ENCODE measurements around the gene TDRD3.
"Not testable (repeated sequence)": the region's sequence is repeated elsewhere in the genome, so short reads cannot be mapped to it uniquely, and the experiment has no call there.

Gene TDRD3

DNA sequence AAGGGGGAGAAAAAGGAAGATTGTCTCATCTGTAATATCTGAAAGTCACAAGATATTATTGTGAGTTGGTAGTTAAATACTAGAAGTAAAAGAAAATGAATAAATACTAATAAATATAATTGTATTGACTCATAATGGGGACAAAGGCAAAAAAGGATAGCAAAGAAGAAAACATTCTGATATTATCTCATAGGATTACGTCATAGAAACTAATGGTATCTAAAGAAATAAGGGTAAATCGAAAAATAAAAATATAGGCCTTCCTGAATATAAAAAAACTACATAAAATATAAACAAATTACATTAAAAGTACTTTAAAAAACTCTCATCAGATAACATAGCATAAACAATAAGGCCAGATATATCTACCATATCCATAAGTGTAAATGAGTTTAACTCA lies 38.6 kb upstream of the TDRD3 start:
- Histone ChIP-seq H3K9ac (ENCODE audit: insufficient read length) (no peak overlapping the region), H3K36me3 (ENCODE audit: insufficient read depth, low read length) (no peaks in the 10 kb centered on the region), H3K9me3 (ENCODE audit: low read depth, low read length) (no peaks in the 10 kb centered on the region), H3K27ac (no peak overlapping the region), H3K4me3 (no peak overlapping the region)
- no peak for DNase-seq (ENCODE audit: low read depth, low spot score)
- TF ChIP-seq FOXP2 (optimal IDR thresholded peaks at IDR 0.05; ENCODE audit: control extremely low read depth, extremely low read length, insufficient read depth) (no peak), EZH2 (IDR thresholded peaks at IDR 0.05) (no peak), POLR2AphosphoS5 (IDR thresholded peaks at IDR 0.05; ENCODE audit: borderline replicate concordance, low read depth, low read length) (no peak)

DNA sequence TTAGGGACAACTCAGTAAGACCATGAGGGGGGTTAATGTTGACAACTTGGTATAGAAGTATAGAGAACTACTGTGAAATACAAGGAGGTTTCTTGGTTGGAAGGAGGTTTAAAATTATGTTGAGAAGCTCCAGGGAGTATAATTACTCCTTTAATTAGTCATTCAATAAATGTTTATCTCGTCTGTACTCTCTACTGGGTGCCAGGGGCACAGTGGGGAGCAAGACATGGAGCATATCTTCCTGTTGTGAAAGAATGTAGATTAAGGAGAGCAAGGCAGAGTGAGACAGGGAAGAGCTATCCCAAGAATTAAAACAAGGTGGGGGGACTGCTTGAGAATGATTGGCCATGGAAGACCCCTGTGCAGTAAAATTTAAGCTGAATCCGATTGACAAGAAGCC lies 33.7 kb upstream of the TDRD3 start:
- H3K4me3 ChIP-seq, result 0 out of 2 replicates have a peak overlapping the region, but pooled peaks have one; percentile 21

DNA sequence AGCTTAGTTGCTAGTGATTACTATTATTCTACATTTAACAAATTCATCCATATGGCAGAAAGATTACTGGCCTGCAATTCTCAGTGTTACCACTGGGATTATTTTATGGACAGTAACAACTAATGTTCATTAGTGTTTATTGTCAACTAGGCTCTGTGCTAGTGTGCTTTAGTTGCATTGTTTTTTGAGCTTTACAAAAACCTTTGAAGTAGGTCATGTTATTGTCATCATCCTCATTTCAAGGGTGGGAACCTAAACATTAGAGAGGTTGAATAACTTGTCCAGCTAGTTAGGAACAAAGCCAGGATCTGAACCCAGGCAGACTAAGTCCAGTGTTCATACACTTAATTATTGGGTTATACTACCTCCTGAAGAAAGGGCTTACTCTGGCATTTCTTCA lies 27.8 kb upstream of the TDRD3 start:
- no peak for DNase-seq (ENCODE audit: low read depth, low spot score)
- Histone ChIP-seq H3K4me3 (no peak overlapping the region), H3K9ac (ENCODE audit: insufficient read length) (no peak overlapping the region), H3K9me3 (ENCODE audit: low read depth, low read length) (no peaks in the 10 kb centered on the region), H3K36me3 (ENCODE audit: insufficient read depth, low read length) (no peaks in the 10 kb centered on the region), H3K27ac (no peak overlapping the region)
- no peak for TF ChIP-seq EZH2 (IDR thresholded peaks at IDR 0.05)
- no peak for TF ChIP-seq FOXP2 (optimal IDR thresholded peaks at IDR 0.05; ENCODE audit: control extremely low read depth, extremely low read length, insufficient read depth)
- no peak for TF ChIP-seq POLR2AphosphoS5 (IDR thresholded peaks at IDR 0.05; ENCODE audit: borderline replicate concordance, low read depth, low read length)

More for the DNA sequence above, 33.7 kb upstream of the TDRD3 start:
- no peak overlapping the region for H3K9ac ChIP-seq (ENCODE audit: insufficient read length)
- H3K9me3 ChIP-seq (ENCODE audit: low read depth, low read length), result no peaks in the 10 kb centered on the region
- H3K27ac ChIP-seq, result 0 out of 2 replicates have a peak overlapping the region, but pooled peaks have one; percentile 52
- TF ChIP-seq EZH2 (IDR thresholded peaks at IDR 0.05) (no peak), POLR2AphosphoS5 (IDR thresholded peaks at IDR 0.05; ENCODE audit: borderline replicate concordance, low read depth, low read length) (no peak; the same call in 1 of the 2 replicates), FOXP2 (optimal IDR thresholded peaks at IDR 0.05; ENCODE audit: control extremely low read depth, extremely low read length, insufficient read depth) (no peak)
- no peaks in the 10 kb centered on the region for H3K36me3 ChIP-seq (ENCODE audit: insufficient read depth, low read length)
- DNase-seq (ENCODE audit: low read depth, low spot score), result no peak

GRCh38 chr13:60370343-60370742 lies 26.7 kb upstream of the TDRD3 start:
- H3K27ac ChIP-seq, result no peak overlapping the region
- no peak for DNase-seq (ENCODE audit: low read depth, low spot score)

GRCh38 chr13:60372141-60372540 lies 24.9 kb upstream of the TDRD3 start:
- no peak for DNase-seq (ENCODE audit: low read depth, low spot score)
- Histone ChIP-seq H3K27ac (no peak overlapping the region), H3K9me3 (ENCODE audit: low read depth, low read length) (no peaks in the 10 kb centered on the region), H3K9ac (ENCODE audit: insufficient read length) (no peak overlapping the region), H3K36me3 (ENCODE audit: insufficient read depth, low read length) (no peaks in the 10 kb centered on the region), H3K4me3 (no peak overlapping the region)
- TF ChIP-seq EZH2 (IDR thresholded peaks at IDR 0.05) (no peak), FOXP2 (optimal IDR thresholded peaks at IDR 0.05; ENCODE audit: control extremely low read depth, extremely low read length, insufficient read depth) (no peak), POLR2AphosphoS5 (IDR thresholded peaks at IDR 0.05; ENCODE audit: borderline replicate concordance, low read depth, low read length) (no peak)

More at GRCh38 chr13:60370343-60370742, 26.7 kb upstream of the TDRD3 start:
- TF ChIP-seq EZH2 (IDR thresholded peaks at IDR 0.05) (no peak), FOXP2 (optimal IDR thresholded peaks at IDR 0.05; ENCODE audit: control extremely low read depth, extremely low read length, insufficient read depth) (no peak), POLR2AphosphoS5 (IDR thresholded peaks at IDR 0.05; ENCODE audit: borderline replicate concordance, low read depth, low read length) (no peak)
- no peak overlapping the region for H3K9ac ChIP-seq (ENCODE audit: insufficient read length)
- H3K4me3 ChIP-seq, result no peak overlapping the region
- H3K9me3 ChIP-seq (ENCODE audit: low read depth, low read length), result no peaks in the 10 kb centered on the region
- no peaks in the 10 kb centered on the region for H3K36me3 ChIP-seq (ENCODE audit: insufficient read depth, low read length)

GRCh38 chr13:60379282-60379681 lies 17.7 kb upstream of the TDRD3 start:
- not testable (repeated sequence) for H3K27ac ChIP-seq

GRCh38 chr13:60379837-60380565 lies 17.0 kb upstream of the TDRD3 start:
- Histone ChIP-seq H3K4me3 (no peak overlapping the region), H3K9ac (ENCODE audit: insufficient read length) (no peak overlapping the region), H3K36me3 (ENCODE audit: insufficient read depth, low read length) (no peaks in the 10 kb centered on the region), H3K27ac (no peak overlapping the region), H3K9me3 (ENCODE audit: low read depth, low read length) (no peaks in the 10 kb centered on the region)
- DNase-seq (ENCODE audit: low read depth, low spot score), result no peak
- no peak for TF ChIP-seq EZH2 (IDR thresholded peaks at IDR 0.05)
- no peak for TF ChIP-seq FOXP2 (optimal IDR thresholded peaks at IDR 0.05; ENCODE audit: control extremely low read depth, extremely low read length, insufficient read depth)
- TF ChIP-seq POLR2AphosphoS5 (IDR thresholded peaks at IDR 0.05; ENCODE audit: borderline replicate concordance, low read depth, low read length), result no peak

More at GRCh38 chr13:60379282-60379681, 17.7 kb upstream of the TDRD3 start:
- not testable (repeated sequence) for H3K9ac ChIP-seq (ENCODE audit: insufficient read length); H3K4me3 ChIP-seq; DNase-seq (ENCODE audit: low read depth, low spot score); H3K9me3 ChIP-seq (ENCODE audit: low read depth, low read length); H3K36me3 ChIP-seq (ENCODE audit: insufficient read depth, low read length)

GRCh38 chr13:60384911-60385310 lies 12.1 kb upstream of the TDRD3 start:
- Histone ChIP-seq H3K9me3 (ENCODE audit: low read depth, low read length) (no peaks in the 10 kb centered on the region), H3K27ac (no peak overlapping the region), H3K36me3 (ENCODE audit: insufficient read depth, low read length) (no peaks in the 10 kb centered on the region), H3K9ac (ENCODE audit: insufficient read length) (no peak overlapping the region), H3K4me3 (no peak overlapping the region)
- no peak for DNase-seq (ENCODE audit: low read depth, low spot score)
- TF ChIP-seq FOXP2 (optimal IDR thresholded peaks at IDR 0.05; ENCODE audit: control extremely low read depth, extremely low read length, insufficient read depth), result no peak
- no peak for TF ChIP-seq EZH2 (IDR thresholded peaks at IDR 0.05)
- no peak for TF ChIP-seq POLR2AphosphoS5 (IDR thresholded peaks at IDR 0.05; ENCODE audit: borderline replicate concordance, low read depth, low read length)

- no peaks in the 10 kb centered on the region for H3K36me3 ChIP-seq (ENCODE audit: insufficient read depth, low read length)
- no peak overlapping the region for H3K27ac ChIP-seq
- no peak overlapping the region for H3K4me3 ChIP-seq
- no peaks in the 10 kb centered on the region for H3K9me3 ChIP-seq (ENCODE audit: low read depth, low read length)
- TF ChIP-seq EZH2 (IDR thresholded peaks at IDR 0.05) (no peak), FOXP2 (optimal IDR thresholded peaks at IDR 0.05; ENCODE audit: control extremely low read depth, extremely low read length, insufficient read depth) (no peak), POLR2AphosphoS5 (IDR thresholded peaks at IDR 0.05; ENCODE audit: borderline replicate concordance, low read depth, low read length) (no peak)
- DNase-seq (ENCODE audit: low read depth, low spot score), result no peak
- no peak overlapping the region for H3K9ac ChIP-seq (ENCODE audit: insufficient read length)
Observed at GRCh38 chr13:60386250-60386649, 10.8 kb upstream of the TDRD3 start.
